GM18520 (cell line): ENCODE data around the gene RHBDD1.

Experiments used
- ATAC-seq: cut with Tn5 transposase; IDR thresholded peaks from one replicate; pipeline ENCODE4 v1.9.1; 2021; ENCODE audit not compliant: unreplicated experiment

The RHBDD1 gene

GRCh38 chr2:226913641-226914040, 77.8 kb downstream of the RHBDD1 start:
- ATAC-seq = no peak

GRCh38 chr2:226915846-226916360, 80.0 kb downstream of the RHBDD1 start:
- no peak for ATAC-seq

GRCh38 chr2:226916669-226917068, 80.8 kb downstream of the RHBDD1 start:
- no peak for ATAC-seq

GRCh38 chr2:226932443-226932842, 96.6 kb downstream of the RHBDD1 start:
- ATAC-seq = no peak

GRCh38 chr2:226934546-226935201, 98.8 kb downstream of the RHBDD1 start:
- no peak for ATAC-seq

- no peak for ATAC-seq
These were observed 108.2 kb downstream of the RHBDD1 start for GRCh38 chr2:226943862-226944620.

- ATAC-seq = no peak
These were observed 117.4 kb downstream of the RHBDD1 start for GRCh38 chr2:226953206-226953605.

GRCh38 chr2:226953826-226954225, 118.0 kb downstream of the RHBDD1 start:
- no peak for ATAC-seq

- ATAC-seq = no peak
These were observed 120.8 kb downstream of the RHBDD1 start for GRCh38 chr2:226956659-226957058.

- no peak for ATAC-seq
These were observed 123.6 kb downstream of the RHBDD1 start for GRCh38 chr2:226959418-226959817.

GRCh38 chr2:226962176-226962773, 126.4 kb downstream of the RHBDD1 start:
- ATAC-seq = no peak

GRCh38 chr2:226963528-226963927, 127.7 kb downstream of the RHBDD1 start:
- no peak for ATAC-seq

GRCh38 chr2:226965376-226965775, 129.5 kb downstream of the RHBDD1 start:
- ATAC-seq = no peak

GRCh38 chr2:226969417-226970080, 133.7 kb downstream of the RHBDD1 start:
- no peak for ATAC-seq

GRCh38 chr2:226970362-226970761, 134.5 kb downstream of the RHBDD1 start:
- ATAC-seq = no peak

GRCh38 chr2:226971084-226971483, 135.2 kb downstream of the RHBDD1 start:
- ATAC-seq = peak; percentile 31

- ATAC-seq = peak; percentile 37
These were observed 135.9 kb downstream of the RHBDD1 start for GRCh38 chr2:226971770-226972169.

- ATAC-seq = no peak
These were observed 138.0 kb downstream of the RHBDD1 start for GRCh38 chr2:226973816-226974215.

GRCh38 chr2:226977775-226978190, 141.9 kb downstream of the RHBDD1 start:
- ATAC-seq = no peak

- no peak for ATAC-seq
These were observed 142.4 kb downstream of the RHBDD1 start for GRCh38 chr2:226978300-226978699.

- ATAC-seq = no peak
These were observed 143.2 kb downstream of the RHBDD1 start for GRCh38 chr2:226979004-226979403.
